Endothelial cell (in vitro differentiated cells): Measurements from ENCODE around the gene HNRNPK. TPM values are rescaled to one million over a fixed set of nuclear protein-coding genes. Genes with fewer than 3 reads are reported as not detected.
A peak's percentile ranks its signal among the peaks of the same experiment; 100 is the strongest.

ENCODE experiments used
- DNase-seq: peaks from one replicate; pipeline ENCODE4 v3.0.0; 2021; ENCODE audit warnings: low spot score
- H3K27ac Mint-ChIP-seq: one replicate; pipeline ENCODE4 v1.8.0; 2021; ENCODE audit warnings: mixed read lengths, inconsistent platforms; ENCODE audit not compliant: unreplicated experiment
- H3K27me3 Mint-ChIP-seq: one replicate; pipeline ENCODE4 v1.8.0; 2021; ENCODE audit warnings: mild to moderate bottlenecking, moderate library complexity, mixed read lengths, inconsistent platforms; ENCODE audit not compliant: unreplicated experiment
- H3K36me3 Mint-ChIP-seq: one replicate; pipeline ENCODE4 v1.8.0; 2021; ENCODE audit warnings: mild to moderate bottlenecking, low read depth, mixed read lengths, inconsistent platforms; ENCODE audit not compliant: unreplicated experiment
- H3K4me1 Mint-ChIP-seq: one replicate; pipeline ENCODE4 v1.8.0; 2021; ENCODE audit warnings: mild to moderate bottlenecking, mixed read lengths, inconsistent platforms; ENCODE audit not compliant: unreplicated experiment
- H3K4me3 Mint-ChIP-seq: one replicate; pipeline ENCODE4 v1.8.0; 2021; ENCODE audit warnings: mild to moderate bottlenecking, mixed read lengths, inconsistent platforms; ENCODE audit not compliant: unreplicated experiment
- H3K9me3 Mint-ChIP-seq: one replicate; pipeline ENCODE4 v1.8.0; 2021; ENCODE audit warnings: mixed read lengths, inconsistent platforms; ENCODE audit not compliant: unreplicated experiment
- CTCF ChIP-seq: fragments of 200-600 bp; sonication (generic); IDR thresholded peaks from one replicate; pipeline ENCODE4 v1.5.0; 2021; ENCODE audit warnings: antibody characterized with exemption; ENCODE audit not compliant: unreplicated experiment
- long read RNA-seq: library from polyadenylated mRNA; unstranded; transcript quantifications from one replicate; pipeline ENCODE4 v2.0.0, GENCODE V29; 2020; ENCODE audit not compliant: unreplicated experiment
- total RNA-seq: library from RNA; stranded (reverse); fragmentation: NEBNext Ultra II Directional; extraction: Animal tissue kit (Norgen Biotek cat#: 25700); gene quantifications from one replicate; pipeline ENCODE4 v1.2.1, GENCODE V29; 2021; ENCODE audit not compliant: unreplicated experiment

Gene HNRNPK
- 614 TPM for total RNA-seq
- long read RNA-seq, partial matches to known transcripts: 20 of 384 reads
- long read RNA-seq, other reads (novel, unspliced or antisense): 364 of 384 reads

- Mint-ChIP-seq H3K27ac (peak within 1 kb of the TSS; percentile 93), H3K27me3 (peaks cover 25% of the 10 kb centered on the region), H3K9me3 (no peaks in the 10 kb centered on the region), H3K4me1 (peaks cover 40% of the 10 kb centered on the region), H3K4me3 (peak within 1 kb of the TSS; percentile 97), H3K36me3 (peaks cover 34% of the 10 kb centered on the region)
- peak; percentile 99 for DNase-seq
- TF ChIP-seq CTCF: no peak
Observed at GRCh38 chr9:83979812-83980394, at the start of gene HNRNPK. HNRNPK (minus strand) TSS chr9:83980215; CDS start chr9:83978252, 1,963 bp downstream.

- H3K9me3 Mint-ChIP-seq: no peaks in the 10 kb centered on the region
Observed at GRCh38 chr9:84027201-84027600, 47.2 kb upstream of the HNRNPK start.

GRCh38 chr9:84024041-84024575 lies 44.1 kb upstream of the HNRNPK start:
- H3K36me3 Mint-ChIP-seq: no peaks in the 10 kb centered on the region
- no peak for TF ChIP-seq CTCF
- H3K4me3 Mint-ChIP-seq: no peak overlapping the region
- H3K27me3 Mint-ChIP-seq: no peaks in the 10 kb centered on the region
- H3K4me1 Mint-ChIP-seq: no peaks in the 10 kb centered on the region
- no peak for DNase-seq
- H3K27ac Mint-ChIP-seq: no peak overlapping the region
- H3K9me3 Mint-ChIP-seq: no peaks in the 10 kb centered on the region

More at GRCh38 chr9:84027201-84027600, 47.2 kb upstream of the HNRNPK start:
- DNase-seq: no peak
- H3K27me3 Mint-ChIP-seq: no peaks in the 10 kb centered on the region
- no peak overlapping the region for H3K27ac Mint-ChIP-seq
- no peaks in the 10 kb centered on the region for H3K36me3 Mint-ChIP-seq
- TF ChIP-seq CTCF: no peak
- H3K4me3 Mint-ChIP-seq: no peak overlapping the region
- no peaks in the 10 kb centered on the region for H3K4me1 Mint-ChIP-seq

- H3K27me3 Mint-ChIP-seq: no peaks in the 10 kb centered on the region
- no peak overlapping the region for H3K27ac Mint-ChIP-seq
- H3K4me3 Mint-ChIP-seq: no peak overlapping the region
- no peaks in the 10 kb centered on the region for H3K9me3 Mint-ChIP-seq
- H3K36me3 Mint-ChIP-seq: no peaks in the 10 kb centered on the region
- TF ChIP-seq CTCF: no peak
- no peaks in the 10 kb centered on the region for H3K4me1 Mint-ChIP-seq
- no peak for DNase-seq
Observed at GRCh38 chr9:84007662-84008061, 27.6 kb upstream of the HNRNPK start.

GRCh38 chr9:84003246-84003645 lies 23.2 kb upstream of the HNRNPK start:
- Mint-ChIP-seq H3K4me1 (no peaks in the 10 kb centered on the region), H3K4me3 (no peak overlapping the region), H3K27me3 (no peaks in the 10 kb centered on the region), H3K27ac (no peak overlapping the region), H3K9me3 (no peaks in the 10 kb centered on the region), H3K36me3 (no peaks in the 10 kb centered on the region)
- DNase-seq: no peak
- no peak for TF ChIP-seq CTCF
